ENCODE measurements around the gene JCAD.

The JCAD gene

DNA sequence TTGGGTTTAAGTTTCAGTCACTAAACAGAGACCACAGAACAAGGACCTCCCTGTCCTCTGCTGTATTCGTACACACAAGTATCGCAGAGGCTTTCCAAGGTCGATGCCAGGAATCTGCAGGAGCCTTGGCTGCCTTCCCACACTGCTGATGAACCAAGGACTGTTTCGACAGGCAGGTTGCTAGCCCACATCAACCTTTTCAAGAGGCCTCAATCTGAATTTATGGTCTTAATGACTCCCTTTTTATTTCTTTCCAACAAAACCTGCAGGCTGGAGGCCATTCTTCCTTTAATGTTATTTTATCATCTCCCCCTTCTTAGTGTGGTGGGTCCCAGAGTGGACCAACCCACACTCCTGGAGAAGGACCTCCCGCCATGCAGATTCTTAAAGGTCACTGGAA is 45.6 kb downstream of the JCAD start:
- TF ChIP-seq SIN3A (IDR thresholded peaks at IDR 0.05; ENCODE audit: borderline replicate concordance, insufficient read depth, low read length) (no peak), FOXP2 (optimal IDR thresholded peaks at IDR 0.05; ENCODE audit: borderline replicate concordance, extremely low read depth, extremely low read length, insufficient read depth) (no peak), POLR2AphosphoS5 (IDR thresholded peaks at IDR 0.05; ENCODE audit: low read depth, low read length) (no peak), TAF1 (IDR thresholded peaks at IDR 0.05; ENCODE audit: borderline replicate concordance, insufficient read depth, low read length) (no peak)
- TF ChIP-seq, protein P1, sequence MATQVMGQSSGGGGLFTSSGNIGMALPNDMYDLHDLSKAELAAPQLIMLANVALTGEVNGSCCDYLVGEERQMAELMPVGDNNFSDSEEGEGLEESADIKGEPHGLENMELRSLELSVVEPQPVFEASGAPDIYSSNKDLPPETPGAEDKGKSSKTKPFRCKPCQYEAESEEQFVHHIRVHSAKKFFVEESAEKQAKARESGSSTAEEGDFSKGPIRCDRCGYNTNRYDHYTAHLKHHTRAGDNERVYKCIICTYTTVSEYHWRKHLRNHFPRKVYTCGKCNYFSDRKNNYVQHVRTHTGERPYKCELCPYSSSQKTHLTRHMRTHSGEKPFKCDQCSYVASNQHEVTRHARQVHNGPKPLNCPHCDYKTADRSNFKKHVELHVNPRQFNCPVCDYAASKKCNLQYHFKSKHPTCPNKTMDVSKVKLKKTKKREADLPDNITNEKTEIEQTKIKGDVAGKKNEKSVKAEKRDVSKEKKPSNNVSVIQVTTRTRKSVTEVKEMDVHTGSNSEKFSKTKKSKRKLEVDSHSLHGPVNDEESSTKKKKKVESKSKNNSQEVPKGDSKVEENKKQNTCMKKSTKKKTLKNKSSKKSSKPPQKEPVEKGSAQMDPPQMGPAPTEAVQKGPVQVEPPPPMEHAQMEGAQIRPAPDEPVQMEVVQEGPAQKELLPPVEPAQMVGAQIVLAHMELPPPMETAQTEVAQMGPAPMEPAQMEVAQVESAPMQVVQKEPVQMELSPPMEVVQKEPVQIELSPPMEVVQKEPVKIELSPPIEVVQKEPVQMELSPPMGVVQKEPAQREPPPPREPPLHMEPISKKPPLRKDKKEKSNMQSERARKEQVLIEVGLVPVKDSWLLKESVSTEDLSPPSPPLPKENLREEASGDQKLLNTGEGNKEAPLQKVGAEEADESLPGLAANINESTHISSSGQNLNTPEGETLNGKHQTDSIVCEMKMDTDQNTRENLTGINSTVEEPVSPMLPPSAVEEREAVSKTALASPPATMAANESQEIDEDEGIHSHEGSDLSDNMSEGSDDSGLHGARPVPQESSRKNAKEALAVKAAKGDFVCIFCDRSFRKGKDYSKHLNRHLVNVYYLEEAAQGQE (IDR thresholded peaks at IDR 0.05; ENCODE audit: insufficient read depth in 1 of 2, low read depth in 2 of 2, low read length in 2 of 2) = no peak

DNA sequence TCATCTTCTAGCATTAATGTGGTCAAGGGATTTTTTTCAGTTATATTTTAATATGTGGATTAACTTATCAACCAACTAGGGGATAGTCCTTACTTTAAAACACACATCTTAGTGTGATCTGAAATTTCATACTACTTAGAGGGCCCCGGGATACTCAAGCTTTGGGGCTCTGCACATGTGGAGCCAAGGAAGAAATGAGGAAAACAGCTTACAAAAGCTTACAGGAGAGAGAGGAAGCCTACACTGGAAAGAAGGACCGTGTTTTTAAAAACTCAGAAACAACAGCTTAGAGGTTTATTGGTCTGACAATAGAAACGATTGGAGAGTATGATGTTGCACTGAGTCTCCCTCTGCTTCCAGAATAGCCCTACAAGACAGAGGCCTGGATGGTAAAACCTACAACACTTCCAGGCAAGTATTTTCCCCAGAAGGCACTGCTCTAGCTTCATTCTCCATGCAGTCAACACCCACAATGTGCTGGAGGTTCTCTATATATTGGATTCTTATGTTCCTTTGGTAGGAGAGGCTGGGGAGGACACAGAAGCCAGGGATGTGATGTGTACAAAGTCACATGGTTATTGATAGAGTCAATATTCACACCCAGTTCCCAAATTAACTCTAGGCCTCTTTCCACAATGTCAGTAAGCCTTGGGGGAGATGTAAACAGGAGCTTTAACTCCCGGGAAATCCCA is 47.3 kb downstream of the JCAD start:
- no peak for TF ChIP-seq FOXP2 (optimal IDR thresholded peaks at IDR 0.05; ENCODE audit: borderline replicate concordance, extremely low read depth, extremely low read length, insufficient read depth)
- TF ChIP-seq TAF1 (IDR thresholded peaks at IDR 0.05; ENCODE audit: borderline replicate concordance, insufficient read depth, low read length) = no peak
- TF ChIP-seq SIN3A (IDR thresholded peaks at IDR 0.05; ENCODE audit: borderline replicate concordance, insufficient read depth, low read length) = no peak

DNA sequence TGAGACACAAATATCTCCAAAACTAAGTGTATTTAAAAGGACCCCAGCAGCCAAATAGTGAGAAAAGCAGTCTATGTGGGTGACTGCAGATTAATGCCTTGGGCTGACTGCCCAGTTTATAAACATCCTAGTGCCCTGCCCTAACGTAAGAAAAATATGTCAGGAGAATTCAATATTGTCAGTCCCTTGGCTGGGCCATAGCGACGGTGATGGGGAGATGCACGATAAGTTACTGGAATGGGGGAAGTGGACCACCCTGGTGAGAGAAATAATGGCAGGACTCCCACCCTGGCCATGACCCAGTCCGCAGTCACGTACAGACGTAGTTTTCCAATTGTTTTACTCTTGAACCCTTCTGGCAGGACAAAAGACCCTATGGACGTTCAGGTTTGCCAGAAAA is 48.0 kb downstream of the JCAD start:
- TF ChIP-seq TAF1 (IDR thresholded peaks at IDR 0.05; ENCODE audit: borderline replicate concordance, insufficient read depth, low read length) = no peak
- no peak for TF ChIP-seq FOXP2 (optimal IDR thresholded peaks at IDR 0.05; ENCODE audit: borderline replicate concordance, extremely low read depth, extremely low read length, insufficient read depth)
- no peak for TF ChIP-seq SIN3A (IDR thresholded peaks at IDR 0.05; ENCODE audit: borderline replicate concordance, insufficient read depth, low read length)
- no peak for TF ChIP-seq POLR2AphosphoS5 (IDR thresholded peaks at IDR 0.05; ENCODE audit: low read depth, low read length)
- TF ChIP-seq, protein P1 (IDR thresholded peaks at IDR 0.05; ENCODE audit: insufficient read depth in 1 of 2, low read depth in 2 of 2, low read length in 2 of 2) = no peak

DNA sequence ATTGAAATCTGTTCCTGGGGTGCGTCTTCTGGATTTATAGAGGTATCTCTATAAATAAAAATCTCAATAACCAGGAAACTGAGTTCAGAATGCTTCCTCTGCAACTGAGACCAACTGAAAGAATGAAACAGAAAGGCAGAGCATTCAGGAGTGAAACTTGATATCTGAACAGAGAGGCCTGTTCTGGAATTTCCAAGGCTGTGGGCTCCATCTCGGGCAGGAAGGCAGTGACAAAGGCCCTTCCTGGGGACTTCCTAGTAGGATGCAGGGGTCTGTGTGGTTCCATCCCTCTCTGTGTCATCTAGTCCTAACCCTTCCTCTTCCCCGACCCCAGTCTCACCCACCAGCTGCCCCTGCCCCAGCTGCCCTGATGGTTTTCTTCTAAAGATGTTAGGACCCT is 52.0 kb downstream of the JCAD start:
- TF ChIP-seq TAF1 (IDR thresholded peaks at IDR 0.05; ENCODE audit: borderline replicate concordance, insufficient read depth, low read length) (no peak), FOXP2 (optimal IDR thresholded peaks at IDR 0.05; ENCODE audit: borderline replicate concordance, extremely low read depth, extremely low read length, insufficient read depth) (no peak), POLR2AphosphoS5 (IDR thresholded peaks at IDR 0.05; ENCODE audit: low read depth, low read length) (no peak), SIN3A (IDR thresholded peaks at IDR 0.05; ENCODE audit: borderline replicate concordance, insufficient read depth, low read length) (no peak)
- TF ChIP-seq, protein P1 (IDR thresholded peaks at IDR 0.05; ENCODE audit: insufficient read depth in 1 of 2, low read depth in 2 of 2, low read length in 2 of 2) = no peak

DNA sequence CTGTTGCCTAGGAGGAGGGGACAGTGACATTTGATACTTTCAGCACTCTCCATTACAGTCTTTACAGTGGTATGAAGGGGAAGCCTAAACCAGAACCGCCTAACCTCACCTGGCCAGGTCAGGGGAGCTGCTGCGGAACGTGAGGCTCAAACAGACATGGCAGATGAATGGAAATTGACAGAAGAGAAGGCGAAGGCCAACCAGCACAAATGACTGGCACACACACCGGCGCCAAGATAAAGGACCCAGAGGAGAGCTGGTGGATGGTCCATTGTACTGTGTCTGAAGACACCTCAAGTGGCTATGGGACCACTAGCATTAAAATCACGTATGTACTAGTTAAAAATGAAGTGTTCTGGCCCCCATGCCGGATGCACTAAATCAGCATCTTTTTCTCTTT is 53.0 kb downstream of the JCAD start:
- TF ChIP-seq FOXP2 (optimal IDR thresholded peaks at IDR 0.05; ENCODE audit: borderline replicate concordance, extremely low read depth, extremely low read length, insufficient read depth) (no peak), POLR2AphosphoS5 (IDR thresholded peaks at IDR 0.05; ENCODE audit: low read depth, low read length) (no peak), TAF1 (IDR thresholded peaks at IDR 0.05; ENCODE audit: borderline replicate concordance, insufficient read depth, low read length) (no peak), SIN3A (IDR thresholded peaks at IDR 0.05; ENCODE audit: borderline replicate concordance, insufficient read depth, low read length) (no peak)
- TF ChIP-seq, protein P1 (IDR thresholded peaks at IDR 0.05; ENCODE audit: insufficient read depth in 1 of 2, low read depth in 2 of 2, low read length in 2 of 2) = no peak
